Measurements from ENCODE around the gene MAPK4.

- TF ChIP-seq EZH2 (IDR thresholded peaks at IDR 0.05; ENCODE audit: borderline replicate concordance, low read length): no peak
- no peak for TF ChIP-seq CTCF (IDR thresholded peaks at IDR 0.05; ENCODE audit: low read length)
These were observed 73.1 kb downstream of the MAPK4 start for GRCh38 chr18:50632895-50633515.
